GM12873 (cell line): ENCODE data around the gene EFS.

Experiments
- CTCF ChIP-seq: IDR thresholded peaks from 2 replicates; pipeline ENCODE4 v1.5.1; 2012; ENCODE audit warnings: low read depth, mild to moderate bottlenecking, moderate library complexity, low read length, control low read depth; ENCODE audit not compliant: insufficient read depth; ENCODE audit errors: missing control alignments

The EFS gene

GRCh38 chr14:23403908-23404307 is 38.9 kb upstream of the EFS start:
- no peak for TF ChIP-seq CTCF

- TF ChIP-seq CTCF, result no peak
These were observed 38.1 kb upstream of the EFS start for GRCh38 chr14:23403139-23403438.

GRCh38 chr14:23402296-23403138 is 37.5 kb upstream of the EFS start:
- no peak for TF ChIP-seq CTCF

GRCh38 chr14:23401291-23401690 is 36.3 kb upstream of the EFS start:
- no peak for TF ChIP-seq CTCF

- TF ChIP-seq CTCF, result no peak
These were observed 34.6 kb upstream of the EFS start for GRCh38 chr14:23399591-23399990.

- TF ChIP-seq CTCF, result no peak
These were observed 34.2 kb upstream of the EFS start for GRCh38 chr14:23399136-23399535.

- no peak for TF ChIP-seq CTCF
These were observed 33.4 kb upstream of the EFS start for GRCh38 chr14:23398348-23398747.
